Astrocyte (in vitro differentiated cells and primary cell): ENCODE data around the gene OR13C2.

ENCODE experiments used
- EZH2 ChIP-seq: IDR thresholded peaks from 2 replicates; pipeline ENCODE4 v1.6.1; 2012; ENCODE audit warnings: mild to moderate bottlenecking, low read length, inconsistent platforms; ENCODE audit not compliant: insufficient read depth
- TF ChIP-seq, protein P1 (sequence below): IDR thresholded peaks from 2 replicates; pipeline ENCODE4 v1.5.1; 2011; ENCODE audit warnings: low read depth, mild to moderate bottlenecking, inconsistent platforms, low read length, moderate library complexity; ENCODE audit not compliant: insufficient read depth

DNA sequence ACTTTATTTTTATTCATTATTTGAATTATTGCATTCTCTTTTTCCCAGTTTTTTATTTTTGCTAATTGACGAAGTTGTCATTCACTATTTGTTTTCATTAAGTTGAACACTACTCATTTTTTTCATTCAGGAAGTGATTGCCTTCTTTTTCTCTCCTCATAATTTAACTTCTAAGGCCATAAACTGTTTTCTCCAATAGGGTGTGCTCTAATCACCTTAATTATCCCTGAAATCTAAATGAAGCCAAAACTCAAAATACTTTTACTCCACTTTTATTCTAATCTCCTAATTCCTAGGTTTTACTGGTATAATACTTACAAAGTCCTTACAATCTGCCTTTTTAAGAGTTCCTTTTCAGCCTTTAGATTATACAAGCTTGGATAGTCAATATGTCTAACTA lies 2.9 kb upstream of the OR13C2 start:
- TF ChIP-seq, protein P1, sequence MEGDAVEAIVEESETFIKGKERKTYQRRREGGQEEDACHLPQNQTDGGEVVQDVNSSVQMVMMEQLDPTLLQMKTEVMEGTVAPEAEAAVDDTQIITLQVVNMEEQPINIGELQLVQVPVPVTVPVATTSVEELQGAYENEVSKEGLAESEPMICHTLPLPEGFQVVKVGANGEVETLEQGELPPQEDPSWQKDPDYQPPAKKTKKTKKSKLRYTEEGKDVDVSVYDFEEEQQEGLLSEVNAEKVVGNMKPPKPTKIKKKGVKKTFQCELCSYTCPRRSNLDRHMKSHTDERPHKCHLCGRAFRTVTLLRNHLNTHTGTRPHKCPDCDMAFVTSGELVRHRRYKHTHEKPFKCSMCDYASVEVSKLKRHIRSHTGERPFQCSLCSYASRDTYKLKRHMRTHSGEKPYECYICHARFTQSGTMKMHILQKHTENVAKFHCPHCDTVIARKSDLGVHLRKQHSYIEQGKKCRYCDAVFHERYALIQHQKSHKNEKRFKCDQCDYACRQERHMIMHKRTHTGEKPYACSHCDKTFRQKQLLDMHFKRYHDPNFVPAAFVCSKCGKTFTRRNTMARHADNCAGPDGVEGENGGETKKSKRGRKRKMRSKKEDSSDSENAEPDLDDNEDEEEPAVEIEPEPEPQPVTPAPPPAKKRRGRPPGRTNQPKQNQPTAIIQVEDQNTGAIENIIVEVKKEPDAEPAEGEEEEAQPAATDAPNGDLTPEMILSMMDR, result no peak
- no peak for TF ChIP-seq EZH2
